Gastrocnemius medialis (tissue), 4 donors: ENCODE results near the gene SS18.

Source experiments
- CTCF ChIP-seq, 5 experiments: fragments of 450-650 bp in 3 of 5; fragments of 200-600 bp in 2 of 5; sonication (generic) in 2 of 5; IDR thresholded peaks in 4 of 5; conservative IDR thresholded peaks in 1 of 5; 1 replicate in 4 of 5; 2 replicates in 1 of 5; pipeline ENCODE4 v1.5.1; 2016 to 2019; ENCODE audit warnings: antibody characterized with exemption in 5 of 5, mild to moderate bottlenecking in 3 of 5, moderate library complexity in 3 of 5
- POLR2A ChIP-seq, 2 donors: fragments of 450-650 bp; IDR thresholded peaks; one replicate each; pipeline ENCODE4 v1.6.1; 2017; ENCODE audit warnings: antibody characterized with exemption in 2 of 2, mild to moderate bottlenecking in 2 of 2, moderate library complexity in 2 of 2

GRCh38 chr18:26057344-26057773 lies 33.1 kb downstream of the SS18 start:
- no peak for TF ChIP-seq CTCF (IDR thresholded peaks at IDR 0.05 in 4 of 5, conservative IDR thresholded peaks at IDR 0.05 in 1 of 5)
- TF ChIP-seq POLR2A (IDR thresholded peaks at IDR 0.05): no peak
